ENCODE measurements around the gene FAM124B.

The FAM124B gene

DNA sequence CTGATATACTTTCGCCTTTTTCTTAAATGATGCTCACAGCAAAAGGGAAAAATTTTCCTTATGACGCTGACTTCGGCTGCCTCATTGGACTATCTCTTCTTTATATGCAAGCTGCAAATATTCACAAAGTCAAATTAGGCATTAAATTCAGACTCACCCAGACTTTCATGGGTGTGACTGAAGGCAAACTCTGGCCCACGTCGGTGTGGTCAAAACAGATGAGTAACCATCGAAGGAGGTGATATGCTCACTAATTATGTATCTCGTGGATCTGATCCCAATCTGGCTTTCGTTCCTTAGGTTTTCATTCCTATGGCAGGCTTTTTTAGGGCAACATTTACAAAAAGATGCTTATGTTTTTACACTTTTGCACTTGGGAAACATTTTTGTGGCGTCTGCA is 36.6 kb downstream of the FAM124B start:
- no peak overlapping the region for H3K27ac ChIP-seq
- CTCF ChIA-PET = no interaction called here

DNA sequence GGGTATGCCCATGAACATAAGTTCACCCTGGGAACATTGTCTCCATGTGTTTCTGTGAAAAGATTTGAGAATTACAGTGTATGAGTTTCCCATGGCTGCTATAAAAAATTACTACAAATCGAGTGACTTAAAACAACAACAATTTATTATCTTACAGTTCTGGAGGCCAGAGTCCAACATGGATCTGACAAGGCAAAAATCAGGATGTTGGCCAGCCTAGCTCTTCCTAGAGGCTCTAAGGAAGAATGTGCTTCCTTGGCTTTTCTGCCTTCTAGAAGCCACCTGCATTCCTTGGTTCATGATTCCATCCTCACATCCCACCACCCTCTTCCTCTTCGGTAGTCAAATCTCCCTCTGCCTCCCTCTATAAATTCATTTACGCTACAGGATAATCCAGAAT is 38.6 kb downstream of the FAM124B start:
- DNase-seq (ENCODE audit: low spot score) = no peak
- H3K27ac ChIP-seq = no peak overlapping the region
- TF ChIP-seq, protein P1, sequence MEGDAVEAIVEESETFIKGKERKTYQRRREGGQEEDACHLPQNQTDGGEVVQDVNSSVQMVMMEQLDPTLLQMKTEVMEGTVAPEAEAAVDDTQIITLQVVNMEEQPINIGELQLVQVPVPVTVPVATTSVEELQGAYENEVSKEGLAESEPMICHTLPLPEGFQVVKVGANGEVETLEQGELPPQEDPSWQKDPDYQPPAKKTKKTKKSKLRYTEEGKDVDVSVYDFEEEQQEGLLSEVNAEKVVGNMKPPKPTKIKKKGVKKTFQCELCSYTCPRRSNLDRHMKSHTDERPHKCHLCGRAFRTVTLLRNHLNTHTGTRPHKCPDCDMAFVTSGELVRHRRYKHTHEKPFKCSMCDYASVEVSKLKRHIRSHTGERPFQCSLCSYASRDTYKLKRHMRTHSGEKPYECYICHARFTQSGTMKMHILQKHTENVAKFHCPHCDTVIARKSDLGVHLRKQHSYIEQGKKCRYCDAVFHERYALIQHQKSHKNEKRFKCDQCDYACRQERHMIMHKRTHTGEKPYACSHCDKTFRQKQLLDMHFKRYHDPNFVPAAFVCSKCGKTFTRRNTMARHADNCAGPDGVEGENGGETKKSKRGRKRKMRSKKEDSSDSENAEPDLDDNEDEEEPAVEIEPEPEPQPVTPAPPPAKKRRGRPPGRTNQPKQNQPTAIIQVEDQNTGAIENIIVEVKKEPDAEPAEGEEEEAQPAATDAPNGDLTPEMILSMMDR (conservative IDR thresholded peaks at IDR 0.05; ENCODE audit: low read depth) = no peak
- POLR2A ChIA-PET (ENCODE audit: low non-redundant PET) = no interaction called here
- CTCF ChIA-PET = no interaction called here

More for the DNA sequence above, 36.6 kb downstream of the FAM124B start:
- POLR2A ChIA-PET (ENCODE audit: low non-redundant PET) = no interaction called here
- no peak for DNase-seq (ENCODE audit: low spot score)
- TF ChIP-seq, protein P1 (conservative IDR thresholded peaks at IDR 0.05; ENCODE audit: low read depth) = no peak

DNA sequence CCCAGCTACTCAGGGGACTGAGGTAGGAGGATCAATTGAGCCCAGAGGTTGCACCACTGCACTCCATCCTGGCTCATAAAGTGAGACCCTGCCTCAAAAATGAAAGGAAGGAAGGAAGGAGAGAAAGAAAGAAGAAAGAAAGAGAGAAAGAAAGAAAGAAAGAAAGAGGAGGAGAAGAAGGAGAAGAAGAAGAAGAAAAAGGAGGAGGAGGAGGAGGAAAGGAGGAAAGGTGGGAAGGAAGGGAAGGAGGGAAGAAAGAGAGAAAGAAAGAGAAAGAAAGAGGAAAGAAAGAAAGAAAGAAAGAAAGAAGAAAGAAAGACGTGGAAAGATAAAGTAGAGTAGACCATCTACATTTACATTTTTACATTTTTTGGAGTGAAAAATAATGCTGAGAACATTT is 39.8 kb downstream of the FAM124B start:
- no peak for DNase-seq (ENCODE audit: low spot score)
- CTCF ChIA-PET = no interaction called here
- TF ChIP-seq, protein P1 (conservative IDR thresholded peaks at IDR 0.05; ENCODE audit: low read depth) = no peak
- no peak overlapping the region for H3K27ac ChIP-seq
- POLR2A ChIA-PET (ENCODE audit: low non-redundant PET) = no interaction called here

DNA sequence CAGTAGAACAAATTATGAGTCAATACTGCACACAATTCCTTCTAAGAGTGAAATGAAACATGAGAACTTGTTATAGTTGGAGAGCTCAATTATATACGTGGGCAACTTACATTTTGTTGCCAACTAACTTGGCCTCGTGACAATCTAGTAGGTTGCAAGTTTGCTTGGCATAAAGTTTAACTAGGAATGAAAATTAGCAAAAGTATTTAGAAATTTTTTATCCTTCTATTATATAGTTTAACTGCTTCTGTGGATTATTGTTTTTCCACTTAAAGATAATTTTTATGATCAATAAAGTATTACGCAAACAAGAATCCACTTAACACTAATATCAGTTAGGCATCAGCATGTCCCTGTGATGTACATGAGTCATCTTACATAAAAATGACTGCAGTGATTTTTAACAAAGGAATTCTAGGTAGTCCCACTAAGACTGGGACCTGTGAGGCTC is 41.1 kb downstream of the FAM124B start:
- TF ChIP-seq, protein P1 (conservative IDR thresholded peaks at IDR 0.05; ENCODE audit: low read depth) = no peak
- no peak overlapping the region for H3K27ac ChIP-seq
- ChIA-PET POLR2A (ENCODE audit: low non-redundant PET) (no interaction called here), CTCF (interaction anchor here (0.7 to 1.2 kb wide), 2 partner anchors 367 to 391 kb away, joined by 3 read pairs; no protein-coding TSS in a partner anchor)
- DNase-seq (ENCODE audit: low spot score) = peak; percentile 45

DNA sequence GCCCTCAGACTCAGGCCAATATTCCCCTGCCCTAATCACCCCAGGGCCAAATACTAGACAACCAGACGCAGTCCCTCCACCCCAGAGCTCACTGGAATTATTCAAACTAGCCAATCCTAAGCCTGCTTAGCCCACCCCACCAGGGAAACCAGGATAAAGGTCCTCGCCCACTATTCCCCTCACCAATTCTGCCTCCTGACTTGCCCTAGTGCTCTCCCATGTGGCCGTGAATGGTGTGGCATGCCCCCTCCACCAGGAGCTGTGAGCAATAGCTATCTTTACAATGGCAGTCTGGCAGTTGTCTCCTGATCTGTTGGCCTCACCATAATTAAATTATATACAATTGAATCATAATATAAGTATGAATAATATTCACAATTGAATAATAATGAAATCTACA is 42.3 kb downstream of the FAM124B start:
- no peak for DNase-seq (ENCODE audit: low spot score)
- peak overlapping the region; percentile 53 for H3K27ac ChIP-seq
- TF ChIP-seq, protein P1 (conservative IDR thresholded peaks at IDR 0.05; ENCODE audit: low read depth) = no peak
- ChIA-PET POLR2A (ENCODE audit: low non-redundant PET) (no interaction called here), CTCF (no interaction called here)

DNA sequence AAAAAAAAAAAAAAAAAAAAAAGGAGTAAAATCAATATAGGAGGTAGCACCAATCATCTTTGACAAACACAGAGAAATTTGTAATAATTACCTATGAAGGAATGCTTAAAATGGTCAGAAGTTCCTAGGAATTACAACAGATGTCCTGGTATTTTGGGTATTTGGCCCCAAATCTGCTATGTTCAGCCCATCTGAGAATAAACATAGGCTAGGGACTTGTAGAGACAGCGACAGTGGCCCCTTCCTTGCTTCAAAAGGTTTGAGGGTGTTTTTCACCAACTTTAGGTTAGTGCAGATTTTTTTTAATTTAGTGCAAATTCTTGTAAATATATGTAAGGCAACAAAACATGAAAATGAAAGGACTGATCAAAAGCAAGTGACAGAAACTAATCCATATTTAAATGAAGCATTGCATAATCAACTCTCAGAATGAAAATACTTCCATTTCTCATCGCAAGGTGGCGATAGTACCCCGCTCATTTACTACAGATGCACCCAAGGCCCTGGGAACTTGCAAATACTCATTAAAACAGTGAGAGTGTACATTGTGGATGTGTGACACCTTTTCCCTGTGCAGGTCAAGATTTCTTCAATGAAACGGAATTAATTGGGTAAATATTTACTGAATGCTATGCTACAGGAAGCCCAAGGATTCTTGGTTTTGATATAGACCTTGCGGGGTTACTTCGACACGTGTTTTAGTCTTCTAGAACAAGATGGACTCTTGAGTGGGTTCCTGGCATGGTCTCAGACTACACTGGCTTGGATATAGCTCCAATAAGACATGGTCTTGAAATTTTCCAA is 44.6 kb downstream of the FAM124B start:
- ChIA-PET CTCF (no interaction called here), POLR2A (ENCODE audit: low non-redundant PET) (no interaction called here)
- no peak overlapping the region for H3K27ac ChIP-seq
- TF ChIP-seq, protein P1 (conservative IDR thresholded peaks at IDR 0.05; ENCODE audit: low read depth) = peak; percentile 81
- peak; percentile 62 for DNase-seq (ENCODE audit: low spot score)
